ENCODE measurements around the gene GRID1.

GRID1 gene

DNA sequence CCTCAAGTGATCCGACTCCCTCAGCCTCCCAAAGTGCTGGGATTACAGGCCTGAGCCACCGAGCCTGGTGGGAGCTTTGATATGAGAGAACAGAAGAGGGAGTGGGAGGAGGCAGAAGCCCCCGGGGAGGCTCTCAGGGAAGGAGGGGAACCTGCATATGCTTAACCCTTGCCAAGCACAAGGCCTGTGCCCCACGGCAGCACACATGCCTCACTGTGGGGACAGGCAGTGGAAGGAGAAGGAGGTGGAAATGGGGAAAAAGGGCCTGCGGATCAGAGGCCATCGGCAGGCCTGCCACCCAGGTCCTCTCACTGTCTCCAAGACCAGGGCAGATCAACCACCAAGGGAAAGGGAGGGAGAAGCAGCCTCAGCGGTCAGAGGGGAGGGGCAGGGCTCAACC lies 7.2 kb upstream of the GRID1 start:
- H4K91ac ChIP-seq (ENCODE audit: low read length), result no peak overlapping the region
- no peak overlapping the region for H2BK120ac ChIP-seq (ENCODE audit: low read depth, low read length)
- H3K14ac ChIP-seq (ENCODE audit: low read length in 2 of 2), result no peak overlapping the region
- H4K8ac ChIP-seq (ENCODE audit: low read length), result no peak overlapping the region
- H3K27ac ChIP-seq (ENCODE audit: low read length, poor library complexity, severe bottlenecking), result no peak overlapping the region
- H2AFZ ChIP-seq (ENCODE audit: low read depth, low read length), result no peak overlapping the region
- no peak overlapping the region for H3K4me2 ChIP-seq (ENCODE audit: low read length, poor library complexity, severe bottlenecking)
- no peak overlapping the region for H3K23ac ChIP-seq (ENCODE audit: low read length in 2 of 2)
- H3K18ac ChIP-seq (ENCODE audit: low read depth in 1 of 2, low read length in 2 of 2), result no peak overlapping the region
- peaks cover 7% of the 10 kb centered on the region for H3K4me1 ChIP-seq (ENCODE audit: control insufficient read depth, insufficient read depth, low read depth, low read length)
- 91% methylated on average over 6 of the region's 7 CpGs for WGBS
- no peak overlapping the region for H2BK15ac ChIP-seq (ENCODE audit: low read depth, poor library complexity, severe bottlenecking)
- no peak overlapping the region for H2BK12ac ChIP-seq (ENCODE audit: low read length in 2 of 2)
- H3K9me3 ChIP-seq (ENCODE audit: control insufficient read depth, low read length), result no peaks in the 10 kb centered on the region
- H3K36me3 ChIP-seq (ENCODE audit: control insufficient read depth in 1 of 2, insufficient read depth in 2 of 2, low read depth in 1 of 2, low read length in 2 of 2), result no peaks in the 10 kb centered on the region
- no peaks in the 10 kb centered on the region for H3K79me1 ChIP-seq (replicated peaks; ENCODE audit: low read length, poor library complexity, severe bottlenecking)
- peaks cover 61 to 86% of the 10 kb centered on the region in 2 experiments for H3K27me3 ChIP-seq (ENCODE audit: control insufficient read depth in 1 of 2, insufficient read depth in 1 of 2, low read length in 2 of 2)
- no peak overlapping the region for H2BK5ac ChIP-seq (ENCODE audit: low read depth, low read length, poor library complexity, severe bottlenecking)
- no peak overlapping the region for H3K9ac ChIP-seq (ENCODE audit: low read length)
- no peak overlapping the region for H3K4me3 ChIP-seq (ENCODE audit: insufficient read depth in 1 of 2, low read depth in 1 of 2, low read length in 2 of 2)
- no peak overlapping the region for H2AK5ac ChIP-seq (ENCODE audit: low read length, severe bottlenecking)
- H3K4ac ChIP-seq (ENCODE audit: low read depth in 1 of 2, low read length in 2 of 2), result no peak overlapping the region
- DNase-seq, result no peak

DNA sequence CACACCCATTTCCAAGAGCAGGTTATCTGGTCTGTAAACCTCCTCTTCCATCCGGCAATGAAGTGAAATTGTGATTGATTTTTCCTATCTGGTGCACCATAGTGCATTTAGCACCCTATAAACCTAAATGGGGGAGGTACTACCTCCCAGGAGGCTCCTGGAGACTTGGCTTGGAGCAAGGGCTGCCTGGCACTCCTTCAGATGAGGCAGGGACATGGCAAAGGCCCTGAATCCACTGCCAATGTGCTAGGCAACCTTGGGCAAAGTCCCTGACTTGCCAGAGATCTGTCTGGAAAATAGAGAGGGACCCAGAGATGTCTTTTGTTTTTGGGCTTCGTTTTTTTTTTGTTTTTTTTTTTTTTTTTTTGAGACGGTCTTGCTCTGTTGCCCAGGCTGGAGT lies 6.7 kb upstream of the GRID1 start:
- Histone ChIP-seq H3K79me1 (replicated peaks; ENCODE audit: low read length, poor library complexity, severe bottlenecking) (no peaks in the 10 kb centered on the region), H3K14ac (ENCODE audit: low read length in 2 of 2) (no peak overlapping the region), H3K4ac (ENCODE audit: low read depth in 1 of 2, low read length in 2 of 2) (no peak overlapping the region), H3K9me3 (ENCODE audit: control insufficient read depth, low read length) (no peaks in the 10 kb centered on the region), H3K9ac (ENCODE audit: low read length) (no peak overlapping the region), H2BK12ac (ENCODE audit: low read length in 2 of 2) (no peak overlapping the region), H4K91ac (ENCODE audit: low read length) (no peak overlapping the region), H3K36me3 (ENCODE audit: control insufficient read depth in 1 of 2, insufficient read depth in 2 of 2, low read depth in 1 of 2, low read length in 2 of 2) (no peaks in the 10 kb centered on the region), H3K23ac (ENCODE audit: low read length in 2 of 2) (no peak overlapping the region), H3K18ac (ENCODE audit: low read depth in 1 of 2, low read length in 2 of 2) (no peak overlapping the region), H2AK5ac (ENCODE audit: low read length, severe bottlenecking) (no peak overlapping the region), H2BK120ac (ENCODE audit: low read depth, low read length) (no peak overlapping the region), H4K8ac (ENCODE audit: low read length) (no peak overlapping the region), H3K27me3 (ENCODE audit: control insufficient read depth in 1 of 2, insufficient read depth in 1 of 2, low read length in 2 of 2) (peaks cover 67 to 86% of the 10 kb centered on the region in 2 experiments), H3K4me3 (ENCODE audit: insufficient read depth in 1 of 2, low read depth in 1 of 2, low read length in 2 of 2) (no peak overlapping the region), H3K4me1 (ENCODE audit: control insufficient read depth, insufficient read depth, low read depth, low read length) (peaks cover 7% of the 10 kb centered on the region), H3K27ac (ENCODE audit: low read length, poor library complexity, severe bottlenecking) (no peak overlapping the region), H2BK15ac (ENCODE audit: low read depth, poor library complexity, severe bottlenecking) (no peak overlapping the region), H3K4me2 (ENCODE audit: low read length, poor library complexity, severe bottlenecking) (no peak overlapping the region), H2BK5ac (ENCODE audit: low read depth, low read length, poor library complexity, severe bottlenecking) (no peak overlapping the region), H2AFZ (ENCODE audit: low read depth, low read length) (no peak overlapping the region)
- WGBS, result 80% methylated on average over 1 of the region's 3 CpGs
- no peak for DNase-seq

DNA sequence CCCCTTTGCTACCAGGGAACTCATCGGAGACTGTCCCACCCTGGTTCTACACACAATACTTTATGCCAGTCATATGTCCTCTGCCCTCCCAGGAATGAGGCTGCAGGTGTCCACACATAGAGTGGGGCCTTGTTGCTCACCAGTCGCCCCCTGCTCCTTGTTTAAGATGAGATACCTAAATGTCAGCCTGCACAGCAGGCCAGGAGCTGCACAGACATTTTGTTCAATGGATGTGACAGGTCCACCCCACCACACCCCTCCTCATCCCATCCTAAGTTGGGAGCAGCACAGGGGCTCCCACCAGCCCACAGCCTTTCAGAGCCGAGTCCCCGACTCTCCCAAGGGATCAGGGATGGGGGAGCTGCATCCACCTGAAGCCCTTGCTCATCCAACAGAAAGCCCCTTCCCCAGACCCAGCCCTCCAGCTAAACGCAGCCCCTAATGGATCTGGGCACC lies 6.2 kb upstream of the GRID1 start:
- Histone ChIP-seq H3K4ac (ENCODE audit: low read depth in 1 of 2, low read length in 2 of 2) (no peak overlapping the region), H2BK120ac (ENCODE audit: low read depth, low read length) (no peak overlapping the region), H3K36me3 (ENCODE audit: control insufficient read depth in 1 of 2, insufficient read depth in 2 of 2, low read depth in 1 of 2, low read length in 2 of 2) (no peaks in the 10 kb centered on the region), H3K4me3 (ENCODE audit: insufficient read depth in 1 of 2, low read depth in 1 of 2, low read length in 2 of 2) (no peak overlapping the region), H3K9me3 (ENCODE audit: control insufficient read depth, low read length) (no peaks in the 10 kb centered on the region), H3K4me1 (ENCODE audit: control insufficient read depth, insufficient read depth, low read depth, low read length) (peaks cover 7% of the 10 kb centered on the region), H3K27me3 (ENCODE audit: control insufficient read depth in 1 of 2, insufficient read depth in 1 of 2, low read length in 2 of 2) (peaks cover 68 to 86% of the 10 kb centered on the region in 2 experiments), H3K79me1 (replicated peaks; ENCODE audit: low read length, poor library complexity, severe bottlenecking) (no peaks in the 10 kb centered on the region), H4K91ac (ENCODE audit: low read length) (no peak overlapping the region), H3K9ac (ENCODE audit: low read length) (no peak overlapping the region), H2BK5ac (ENCODE audit: low read depth, low read length, poor library complexity, severe bottlenecking) (no peak overlapping the region), H3K18ac (ENCODE audit: low read depth in 1 of 2, low read length in 2 of 2) (no peak overlapping the region), H3K23ac (ENCODE audit: low read length in 2 of 2) (no peak overlapping the region), H2AFZ (ENCODE audit: low read depth, low read length) (no peak overlapping the region), H2BK12ac (ENCODE audit: low read length in 2 of 2) (no peak overlapping the region), H3K14ac (ENCODE audit: low read length in 2 of 2) (no peak overlapping the region), H2AK5ac (ENCODE audit: low read length, severe bottlenecking) (no peak overlapping the region), H3K4me2 (ENCODE audit: low read length, poor library complexity, severe bottlenecking) (no peak overlapping the region), H4K8ac (ENCODE audit: low read length) (no peak overlapping the region), H2BK15ac (ENCODE audit: low read depth, poor library complexity, severe bottlenecking) (no peak overlapping the region), H3K27ac (ENCODE audit: low read length, poor library complexity, severe bottlenecking) (no peak overlapping the region)
- DNase-seq, result no peak
- WGBS, result 79% methylated on average over 4 of the region's 5 CpGs

DNA sequence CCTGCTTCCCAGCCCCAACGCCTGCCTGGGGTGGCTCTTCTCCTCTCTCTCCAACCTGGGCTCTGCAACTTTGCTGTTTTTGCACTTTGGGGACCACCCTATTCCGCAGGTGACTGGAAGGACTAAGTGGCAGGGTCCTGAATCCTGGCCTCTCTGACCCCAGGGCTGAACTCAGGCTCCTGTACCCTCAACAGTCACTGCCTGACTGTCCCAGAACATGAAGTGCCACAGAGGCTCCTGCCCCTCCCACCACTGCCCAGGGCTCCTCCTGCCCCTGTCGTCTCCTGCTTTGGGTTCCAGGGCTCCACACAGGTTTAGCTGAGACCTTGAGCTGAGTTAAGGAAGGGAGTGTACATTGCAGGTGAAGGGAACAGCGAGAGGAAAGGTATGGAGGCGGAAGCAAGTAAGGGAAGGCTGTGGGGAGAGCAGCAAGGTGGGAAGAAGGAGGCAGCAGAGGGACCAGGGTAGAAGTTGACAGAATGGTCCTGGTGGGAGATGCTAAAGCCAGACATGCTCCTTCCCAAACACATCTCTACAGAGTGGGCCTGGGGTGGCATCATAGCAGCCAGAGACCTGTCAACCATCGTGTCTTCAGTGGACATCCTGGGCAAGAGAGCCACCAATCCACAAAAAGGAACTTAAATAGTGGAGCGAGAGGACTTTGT lies 5.7 kb upstream of the GRID1 start:
- DNase-seq, result no peak
- Histone ChIP-seq H4K91ac (ENCODE audit: low read length) (no peak overlapping the region), H2BK12ac (ENCODE audit: low read length in 2 of 2) (no peak overlapping the region), H3K79me1 (replicated peaks; ENCODE audit: low read length, poor library complexity, severe bottlenecking) (no peaks in the 10 kb centered on the region), H3K9me3 (ENCODE audit: control insufficient read depth, low read length) (no peaks in the 10 kb centered on the region), H3K14ac (ENCODE audit: low read length in 2 of 2) (no peak overlapping the region), H2BK5ac (ENCODE audit: low read depth, low read length, poor library complexity, severe bottlenecking) (no peak overlapping the region), H3K27ac (ENCODE audit: low read length, poor library complexity, severe bottlenecking) (no peak overlapping the region), H3K4me1 (ENCODE audit: control insufficient read depth, insufficient read depth, low read depth, low read length) (peaks cover 8% of the 10 kb centered on the region), H4K8ac (ENCODE audit: low read length) (no peak overlapping the region), H3K4ac (ENCODE audit: low read depth in 1 of 2, low read length in 2 of 2) (no peak overlapping the region), H2AK5ac (ENCODE audit: low read length, severe bottlenecking) (no peak overlapping the region), H2BK15ac (ENCODE audit: low read depth, poor library complexity, severe bottlenecking) (no peak overlapping the region), H2BK120ac (ENCODE audit: low read depth, low read length) (no peak overlapping the region), H2AFZ (ENCODE audit: low read depth, low read length) (no peak overlapping the region), H3K36me3 (ENCODE audit: control insufficient read depth in 1 of 2, insufficient read depth in 2 of 2, low read depth in 1 of 2, low read length in 2 of 2) (no peaks in the 10 kb centered on the region), H3K18ac (ENCODE audit: low read depth in 1 of 2, low read length in 2 of 2) (no peak overlapping the region), H3K9ac (ENCODE audit: low read length) (no peak overlapping the region), H3K4me3 (ENCODE audit: insufficient read depth in 1 of 2, low read depth in 1 of 2, low read length in 2 of 2) (no peak overlapping the region), H3K4me2 (ENCODE audit: low read length, poor library complexity, severe bottlenecking) (no peak overlapping the region), H3K23ac (ENCODE audit: low read length in 2 of 2) (no peak overlapping the region), H3K27me3 (ENCODE audit: control insufficient read depth in 1 of 2, insufficient read depth in 1 of 2, low read length in 2 of 2) (peaks cover 70 to 86% of the 10 kb centered on the region in 2 experiments)
- 45% methylated on average over 7 of the region's 7 CpGs for WGBS

Measured in mesenchymal stem cell (in vitro differentiated cells and primary cell).